WERI-Rb-1 (cell line): Measurements from ENCODE around the gene ROBO1.

ENCODE experiments used
- DNase-seq: peaks from one replicate; pipeline ENCODE4 v3.0.0-alpha.2; 2020
- H3K27ac ChIP-seq: fragments of 250-450 bp; sonication (Bioruptor Pico); 2 replicates; pipeline ENCODE4 v1.5.1; 2020; ENCODE audit warnings: mild to moderate bottlenecking, moderate library complexity
- H3K27me3 ChIP-seq: fragments of 250-450 bp; sonication (Bioruptor Pico); 2 replicates; pipeline ENCODE4 v1.5.1; 2021; ENCODE audit warnings: mild to moderate bottlenecking, low read depth, moderate library complexity; ENCODE audit not compliant: insufficient read depth, severe bottlenecking
- H3K36me3 ChIP-seq: fragments of 250-450 bp; sonication (Bioruptor Pico); 2 replicates; pipeline ENCODE4 v1.5.1; 2020; ENCODE audit warnings: mild to moderate bottlenecking, moderate library complexity
- H3K4me3 ChIP-seq: 2 replicates; pipeline ENCODE4 v1.5.1; 2011; ENCODE audit warnings: low read depth, mild to moderate bottlenecking, control low read depth, low read length
- H3K9me3 ChIP-seq: fragments of 250-450 bp; sonication (Bioruptor Pico); 2 replicates; pipeline ENCODE4 v1.5.1; 2021; ENCODE audit warnings: mild to moderate bottlenecking, moderate library complexity; ENCODE audit not compliant: severe bottlenecking
- CTCF ChIP-seq: IDR thresholded peaks from 2 replicates; pipeline ENCODE4 v1.5.1; 2011; ENCODE audit warnings: low read depth, mild to moderate bottlenecking, control low read depth, inconsistent platforms, low read length

Gene ROBO1

GRCh38 chr3:79767905-79768267, at the start of gene ROBO1:
TSS of gene ROBO1 (minus strand) at chr3:79767998.
- Histone ChIP-seq H3K27ac (no peak within 1 kb of the TSS), H3K4me3 (no peak within 1 kb of the TSS), H3K9me3 (no peaks in the 10 kb centered on the region), H3K27me3 (no peaks in the 10 kb centered on the region), H3K36me3 (no peaks in the 10 kb centered on the region)
- TF ChIP-seq CTCF = no peak
- no peak for DNase-seq

- no peak for DNase-seq
- Histone ChIP-seq H3K9me3 (peaks cover 3% of the 10 kb centered on the region), H3K4me3 (no peak overlapping the region), H3K36me3 (no peaks in the 10 kb centered on the region), H3K27ac (no peak overlapping the region), H3K27me3 (no peaks in the 10 kb centered on the region)
- no peak for TF ChIP-seq CTCF
These were observed 49.4 kb upstream of the ROBO1 start for GRCh38 chr3:79817224-79817623.

DNA sequence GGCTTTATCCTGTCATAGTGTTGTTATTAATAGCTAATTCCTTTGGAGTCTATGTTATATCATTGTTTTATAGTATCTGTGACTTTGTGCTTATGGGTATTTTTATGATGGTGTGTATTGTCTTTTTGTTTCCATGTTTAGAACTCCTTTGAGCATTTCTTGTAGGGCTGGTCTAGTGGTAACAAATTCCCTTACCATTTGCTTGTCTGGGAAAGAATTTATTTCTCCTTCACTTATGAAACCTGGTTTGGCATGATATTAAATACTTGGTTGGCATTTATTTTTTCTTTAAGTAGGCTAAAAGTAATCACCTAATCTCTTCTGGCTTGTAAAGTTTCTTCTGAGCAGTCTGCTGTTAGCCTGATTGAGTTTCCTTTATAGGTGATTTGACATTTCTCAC, 47.7 kb upstream of the ROBO1 start:
- TF ChIP-seq CTCF = no peak
- Histone ChIP-seq H3K27me3 (no peaks in the 10 kb centered on the region), H3K36me3 (no peaks in the 10 kb centered on the region), H3K27ac (no peak overlapping the region), H3K4me3 (no peak overlapping the region), H3K9me3 (peaks cover 3% of the 10 kb centered on the region)
- DNase-seq = no peak

GRCh38 chr3:79810581-79810980, 42.8 kb upstream of the ROBO1 start:
- Histone ChIP-seq H3K4me3 (no peak overlapping the region), H3K9me3 (no peaks in the 10 kb centered on the region), H3K36me3 (no peaks in the 10 kb centered on the region), H3K27me3 (no peaks in the 10 kb centered on the region), H3K27ac (no peak overlapping the region)
- TF ChIP-seq CTCF = no peak
- no peak for DNase-seq

DNA sequence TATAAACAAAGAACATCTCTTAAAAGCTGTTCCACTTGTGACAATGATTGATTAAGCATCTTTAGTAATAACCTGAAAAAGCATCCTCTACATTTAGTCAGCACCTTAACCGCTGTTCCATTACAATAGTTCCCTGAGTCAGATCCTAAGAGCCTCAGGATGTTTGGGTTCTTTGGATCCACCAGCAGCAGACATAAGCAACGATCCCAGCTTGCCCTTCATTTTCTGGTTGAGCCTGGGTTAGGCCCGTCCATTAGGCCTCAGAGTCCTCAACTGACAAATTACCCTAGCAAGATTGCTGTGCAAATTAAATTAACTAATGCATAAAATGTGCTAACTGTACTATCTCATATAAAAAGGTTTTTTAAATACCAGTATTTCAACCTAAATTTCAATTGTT, 42.3 kb upstream of the ROBO1 start:
- no peaks in the 10 kb centered on the region for H3K9me3 ChIP-seq
- H3K4me3 ChIP-seq = no peak overlapping the region
- H3K27me3 ChIP-seq = no peaks in the 10 kb centered on the region
- DNase-seq = no peak
- no peak overlapping the region for H3K27ac ChIP-seq
- no peaks in the 10 kb centered on the region for H3K36me3 ChIP-seq
- no peak for TF ChIP-seq CTCF

- H3K36me3 ChIP-seq = no peaks in the 10 kb centered on the region
- H3K9me3 ChIP-seq = no peaks in the 10 kb centered on the region
- H3K27me3 ChIP-seq = no peaks in the 10 kb centered on the region
- H3K27ac ChIP-seq = no peak overlapping the region
- no peak for DNase-seq
- no peak for TF ChIP-seq CTCF
- no peak overlapping the region for H3K4me3 ChIP-seq
These were observed 41.3 kb upstream of the ROBO1 start for GRCh38 chr3:79809106-79809505.
